GM04503 (cell line): ENCODE data around the gene ZNF425.
"Not testable (repeated sequence)": the region's sequence is repeated elsewhere in the genome, so short reads cannot be mapped to it uniquely, and the experiment has no call there.

ENCODE experiments used
- DNase-seq: peaks from one replicate; pipeline ENCODE4 v3.0.0-alpha.2; 2012; ENCODE audit warnings: low read depth

The ZNF425 gene

DNA sequence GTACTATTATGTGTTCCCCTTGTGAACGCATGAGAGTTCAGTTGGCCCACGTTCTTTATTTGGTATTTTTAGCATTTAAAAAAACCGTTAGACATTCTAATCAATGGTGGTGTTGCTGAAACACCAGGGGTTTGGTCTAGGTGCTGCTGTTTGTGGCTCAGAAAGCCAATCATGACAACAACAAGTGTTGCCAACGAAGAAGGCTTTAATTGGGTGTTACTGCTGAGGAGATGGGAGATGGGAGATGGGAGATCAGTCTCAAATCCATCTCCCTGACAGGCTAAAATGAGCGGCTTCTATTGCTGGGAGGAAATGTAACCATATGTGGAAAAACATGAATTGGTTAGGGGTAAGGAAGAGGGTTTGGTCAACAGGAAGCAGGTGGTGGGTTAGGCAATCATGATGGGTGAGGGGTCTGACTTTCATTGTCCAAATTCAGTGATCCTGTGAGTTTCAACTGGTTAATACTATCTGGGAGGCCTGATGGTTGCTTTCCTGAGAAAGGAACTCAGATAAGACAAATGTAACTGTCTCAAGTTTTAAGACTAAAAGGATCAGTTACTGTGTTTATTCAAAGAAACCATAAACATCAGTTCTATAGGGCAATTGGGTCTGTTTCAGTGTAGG, 4.6 kb upstream of the ZNF425 start:
- no peak for DNase-seq

DNA sequence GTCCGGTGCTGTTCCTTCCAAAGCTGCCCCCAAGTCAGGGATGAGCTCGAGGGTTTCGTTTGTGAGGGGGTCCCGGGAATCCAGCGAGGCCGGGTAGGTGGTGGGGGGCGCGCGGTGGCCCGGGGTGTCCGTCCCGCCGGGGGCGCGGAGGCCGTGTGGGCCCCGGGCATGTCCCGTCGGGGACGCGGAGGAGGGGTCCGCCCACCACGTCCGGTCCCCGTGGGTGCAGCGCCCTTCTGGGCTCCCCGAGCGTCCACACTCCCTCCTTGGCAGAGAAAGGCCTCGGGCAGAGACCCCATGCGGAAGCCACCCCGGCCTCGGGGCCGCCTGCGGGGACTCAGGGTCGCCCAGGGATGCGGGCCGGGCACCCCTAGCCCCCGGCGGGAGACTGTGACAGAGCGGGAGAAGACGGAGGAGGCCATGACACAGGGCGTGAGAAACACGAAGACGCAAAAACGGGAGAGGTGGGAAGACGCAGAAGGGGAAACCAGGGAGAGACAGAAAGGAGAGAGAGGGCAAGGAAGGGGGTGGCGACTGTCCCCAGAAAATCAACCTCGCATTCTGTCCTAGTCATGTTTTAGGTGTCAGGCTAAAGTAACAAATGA, 640 bp upstream of the ZNF425 start:
- no peak for DNase-seq

- DNase-seq = no peak
Measured at GRCh38 chr7:149125189-149125862, 798 bp downstream of the ZNF425 start.

GRCh38 chr7:149109969-149110368, 16.2 kb downstream of the ZNF425 start:
- no peak for DNase-seq

- no peak for DNase-seq
Measured at GRCh38 chr7:149104749-149105148, 21.4 kb downstream of the ZNF425 start.

DNA sequence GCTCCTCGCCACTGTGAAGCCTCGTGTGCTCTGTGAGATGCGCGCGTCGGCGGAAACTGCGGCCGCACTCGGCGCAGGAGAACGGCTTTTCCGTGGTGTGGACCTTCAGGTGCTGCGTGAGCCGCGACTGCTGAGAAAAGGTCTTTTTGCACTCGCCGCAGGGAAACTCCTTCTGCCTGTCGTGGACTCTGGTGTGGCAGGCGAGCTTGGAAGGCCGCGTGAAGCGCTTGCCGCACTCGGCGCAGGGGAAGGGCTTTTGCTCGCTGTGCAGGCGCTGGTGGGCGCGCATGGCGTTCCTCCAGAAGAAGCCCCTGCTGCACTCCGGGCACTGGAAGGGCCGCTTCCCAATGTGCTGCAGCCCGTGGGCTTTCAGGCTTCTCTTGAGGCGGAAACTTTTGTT, 21.9 kb downstream of the ZNF425 start:
- no peak for DNase-seq

- DNase-seq = no peak
Measured at GRCh38 chr7:149103424-149103823, 22.7 kb downstream of the ZNF425 start.

DNA sequence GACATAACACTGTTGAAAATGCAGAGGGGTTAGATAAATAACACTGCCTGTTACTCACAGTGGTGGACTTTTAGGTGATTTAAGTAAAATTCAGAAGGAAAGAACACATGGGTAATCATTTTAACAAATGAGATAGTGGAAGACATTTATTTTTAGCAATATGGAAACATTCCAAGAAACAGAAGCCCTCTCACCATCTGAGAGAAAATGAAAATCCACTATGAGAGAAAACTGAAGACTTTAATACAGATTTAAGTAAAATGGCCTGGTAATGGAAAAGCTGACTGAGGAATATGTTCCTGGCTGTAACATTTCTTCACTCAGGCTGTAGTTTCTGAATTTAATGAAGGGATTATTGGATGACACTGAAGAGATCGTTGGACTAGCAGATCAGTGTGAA, 23.5 kb downstream of the ZNF425 start:
- DNase-seq = no peak

DNA sequence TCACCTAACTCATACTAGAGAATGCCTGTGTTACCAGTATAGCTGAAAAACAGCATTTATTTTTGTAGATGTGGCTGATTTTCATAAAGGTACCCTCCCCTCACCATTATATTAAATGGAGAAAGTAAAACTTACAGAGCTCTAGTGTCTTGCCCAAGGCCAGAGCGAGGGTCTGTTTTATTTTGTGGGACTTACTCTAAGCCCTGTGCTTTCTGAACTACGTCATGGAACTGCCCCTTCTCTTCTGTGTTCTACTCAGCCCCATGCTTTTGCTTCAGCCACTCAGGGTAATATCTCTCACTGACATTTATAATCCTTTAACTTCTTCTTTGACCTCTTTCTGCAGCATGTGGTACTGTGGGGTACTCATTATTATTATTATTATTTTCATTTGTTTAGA, 25.3 kb downstream of the ZNF425 start:
- no peak for DNase-seq

- DNase-seq = no peak
Measured at GRCh38 chr7:149099058-149099457, 27.1 kb downstream of the ZNF425 start.

DNA sequence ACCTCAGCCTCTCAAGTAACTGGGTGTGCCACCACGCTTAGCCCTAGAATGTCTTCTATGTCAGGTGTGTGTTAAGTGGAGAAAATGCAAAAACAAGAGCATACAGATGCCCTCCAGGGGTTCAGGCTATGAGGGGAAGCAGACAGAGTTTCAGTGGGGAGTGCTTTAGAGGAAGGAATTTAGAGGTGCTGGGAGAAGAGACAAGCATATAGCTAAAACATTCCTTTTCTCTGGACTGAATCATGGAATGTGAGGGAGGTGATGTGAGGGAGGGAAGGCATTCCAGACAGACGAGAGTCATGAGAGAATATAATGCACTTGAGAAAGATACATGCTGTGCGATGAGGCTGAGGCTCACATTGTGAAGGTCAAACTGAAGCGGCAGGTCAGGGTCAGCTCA, 29.0 kb downstream of the ZNF425 start:
- no peak for DNase-seq

DNA sequence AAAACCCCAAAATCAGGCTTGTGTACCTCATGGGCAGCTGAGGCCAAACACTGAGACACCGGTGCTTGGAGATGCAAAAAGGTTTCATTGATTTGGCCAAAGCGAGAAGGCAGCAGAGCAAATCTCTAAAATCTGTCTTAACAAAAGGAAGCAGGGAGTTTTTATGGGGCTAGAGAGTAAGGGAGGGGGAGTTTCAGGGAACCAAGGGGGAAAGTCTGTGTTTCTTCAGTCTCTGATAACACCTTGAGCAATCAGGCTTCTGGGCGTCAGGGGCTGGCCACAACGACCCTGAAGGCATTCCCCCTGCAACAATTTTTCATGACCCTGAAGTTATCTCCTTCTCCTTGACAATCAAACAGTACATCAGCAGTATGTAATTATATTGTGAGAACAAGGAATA, 32.9 kb downstream of the ZNF425 start:
- no peak for DNase-seq

GRCh38 chr7:149092244-149092643, 33.9 kb downstream of the ZNF425 start:
- DNase-seq = not testable (repeated sequence)

DNA sequence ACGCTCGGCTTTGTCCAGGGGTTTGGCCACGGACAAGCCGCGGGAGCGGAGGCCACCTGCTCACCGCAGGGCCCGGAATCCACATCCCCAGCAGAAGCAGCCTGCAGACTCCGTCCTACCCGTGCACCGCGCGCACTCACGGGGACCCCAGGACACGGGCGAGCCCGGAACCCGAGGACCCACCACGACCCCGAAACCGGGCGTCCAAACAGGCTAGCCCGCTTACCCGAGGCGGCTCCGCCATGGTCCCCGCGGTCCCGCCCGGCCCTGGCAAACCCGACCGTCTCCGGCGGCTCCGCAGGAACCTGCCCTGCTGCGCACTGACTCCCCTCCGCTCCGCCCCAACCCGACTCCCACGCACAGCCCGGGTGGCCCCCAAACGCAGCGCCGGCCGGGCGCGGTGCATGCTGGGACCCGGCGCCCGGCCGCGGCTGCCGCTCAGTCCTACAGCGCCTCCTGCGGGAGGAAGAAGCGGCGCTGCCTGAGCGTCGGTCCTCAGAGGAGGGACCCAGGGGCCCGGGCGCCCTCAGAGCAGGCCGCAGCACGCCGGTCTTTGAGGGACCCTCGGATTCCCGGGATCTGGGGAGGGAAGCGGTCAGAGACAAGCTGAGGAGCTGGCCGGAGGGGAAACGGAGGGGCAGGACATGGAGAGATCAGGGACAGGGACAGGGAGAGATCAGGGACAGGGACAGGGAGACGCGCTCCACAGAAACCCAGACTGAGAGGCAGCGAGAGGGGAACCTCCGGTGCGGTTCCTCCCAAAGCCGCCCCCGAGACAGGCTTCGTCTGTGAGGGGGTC, 35.5 kb downstream of the ZNF425 start, which contains the start of gene ZNF786:
Gene ZNF786 (minus strand): TSS at position 322 of the 799 bp plus-strand sequence. CDS start 78 bp downstream, at position 244.
- DNase-seq = peak; percentile 42

- DNase-seq = no peak
Measured at GRCh38 chr7:149087376-149087775, 38.7 kb downstream of the ZNF425 start.

DNA sequence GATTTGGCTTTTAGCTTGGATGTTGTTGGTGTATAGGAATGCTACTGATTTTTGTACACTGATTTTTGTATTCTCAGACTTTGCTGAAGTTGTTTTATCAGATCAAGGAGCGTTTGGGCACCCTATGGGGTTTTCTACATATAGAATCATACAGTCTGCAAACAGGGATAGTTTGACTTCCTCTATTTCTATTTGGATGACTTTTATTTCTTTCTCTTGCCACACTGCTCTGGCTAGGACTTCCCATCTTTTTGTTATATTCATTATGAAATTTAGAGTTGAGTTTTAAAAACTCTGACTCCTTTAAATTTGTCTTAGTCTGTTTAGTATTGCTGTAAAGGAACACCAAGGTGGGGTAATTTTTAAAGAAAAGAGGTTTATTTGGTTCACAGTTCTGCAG, 40.3 kb downstream of the ZNF425 start:
- DNase-seq = no peak

GRCh38 chr7:149084407-149084806, 41.7 kb downstream of the ZNF425 start:
- no peak for DNase-seq

DNA sequence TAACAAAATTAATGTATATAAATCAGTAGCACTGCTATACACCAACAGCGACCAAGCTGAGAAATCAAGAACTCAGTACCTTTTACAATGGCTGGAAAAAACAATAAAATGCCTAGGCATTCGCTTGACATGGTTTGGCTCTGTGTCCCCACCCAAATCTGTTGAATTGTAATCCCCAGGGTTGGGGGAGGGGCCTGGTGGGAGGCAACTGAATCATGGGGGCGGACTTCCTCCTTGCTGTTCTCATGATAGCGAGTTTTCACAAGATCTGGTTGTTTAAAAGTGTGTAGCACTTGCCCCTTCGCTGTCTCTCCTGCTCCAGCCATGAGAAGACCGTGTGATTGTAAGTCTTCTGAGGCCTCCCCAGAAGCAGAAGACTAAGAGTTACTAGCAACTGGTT, 44.2 kb downstream of the ZNF425 start:
- no peak for DNase-seq

DNA sequence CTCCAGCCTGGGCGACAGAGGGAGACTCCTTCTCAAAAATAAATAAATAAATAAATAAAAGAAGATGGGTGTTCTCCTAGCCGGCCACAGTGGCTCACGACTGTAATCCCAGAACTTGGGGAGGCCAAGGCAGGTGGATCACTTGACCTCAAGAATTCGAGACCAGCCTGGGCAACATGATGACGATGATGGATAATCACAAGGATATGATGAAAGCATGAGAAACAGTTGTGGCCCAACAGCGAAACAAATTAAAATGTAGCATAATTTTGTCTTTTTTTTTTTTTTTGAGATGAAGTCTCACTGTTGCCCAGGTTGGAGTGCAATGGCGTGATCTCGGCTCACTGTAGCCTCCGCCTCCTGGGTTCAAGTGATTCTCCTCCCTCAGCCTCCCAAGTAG, 48.5 kb downstream of the ZNF425 start:
- DNase-seq = no peak

DNA sequence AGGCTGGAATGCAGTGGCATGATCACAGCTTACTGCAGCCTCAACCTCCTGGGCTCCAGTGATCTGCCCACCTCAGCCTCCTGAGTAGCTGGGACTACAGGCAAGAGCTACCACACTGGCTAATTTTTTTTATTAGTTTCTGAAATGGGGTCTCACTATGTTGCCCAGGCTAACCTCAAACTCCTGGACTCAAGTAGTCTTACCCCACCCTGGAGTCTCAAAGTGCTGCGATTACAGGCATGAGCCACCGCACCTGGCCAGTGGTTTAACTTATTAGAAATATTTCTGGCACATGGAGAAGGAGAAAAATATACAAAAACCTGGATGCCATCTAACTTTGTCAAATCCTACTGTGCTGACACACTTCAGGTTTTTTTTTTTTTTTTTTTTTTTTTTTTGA, 50.8 kb downstream of the ZNF425 start:
- DNase-seq = no peak

DNA sequence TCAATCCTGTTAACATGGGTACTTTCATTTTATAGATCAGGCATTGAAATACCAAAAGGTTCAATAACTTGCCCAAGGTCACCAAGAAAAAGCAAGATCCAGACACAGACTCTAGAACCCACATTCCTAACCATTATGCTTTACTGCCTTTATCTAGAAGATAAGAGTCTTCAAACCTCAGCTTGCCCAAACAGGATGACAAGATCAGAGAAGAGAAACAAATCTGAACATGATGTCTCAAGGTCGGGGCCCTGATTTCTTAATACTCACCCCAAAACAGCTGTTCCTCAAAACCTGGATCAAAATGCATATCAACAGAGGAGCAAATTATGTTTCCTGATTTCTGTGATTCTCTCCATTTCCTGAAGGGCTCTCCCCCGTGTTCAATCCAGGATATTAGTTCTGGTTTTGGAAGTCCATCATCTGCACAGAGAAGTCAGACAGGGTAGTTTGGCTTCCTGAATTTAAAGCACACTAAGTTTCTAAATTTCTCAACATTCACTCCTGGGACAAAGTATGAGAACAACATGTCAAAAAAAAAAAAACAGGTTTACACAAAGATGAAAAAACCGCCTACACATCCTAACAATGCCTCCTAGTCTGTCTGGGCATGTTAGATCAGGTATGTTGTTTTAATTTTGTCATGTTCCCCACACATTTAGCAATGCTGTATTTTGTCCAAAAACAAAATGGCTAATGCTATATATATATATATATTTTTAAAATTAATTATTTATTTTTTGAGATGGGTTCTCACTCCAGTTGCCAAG, 51.8 kb downstream of the ZNF425 start:
- no peak for DNase-seq

DNA sequence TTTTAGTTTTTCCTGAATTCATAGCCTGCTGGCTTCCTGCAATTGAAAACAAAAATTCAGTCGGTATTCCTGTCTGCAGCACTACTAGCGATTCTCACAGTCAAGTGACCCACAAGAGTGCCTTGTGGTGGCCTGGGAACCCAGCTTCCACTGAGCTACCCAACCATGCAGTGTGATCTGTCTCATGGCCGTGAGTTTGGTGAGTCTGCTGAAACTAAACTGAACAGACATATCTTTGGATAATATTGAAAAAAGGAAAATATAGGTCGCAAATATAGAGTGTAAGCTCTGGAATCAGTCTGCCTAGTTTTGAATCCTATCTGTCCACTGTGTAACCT, 53.7 kb downstream of the ZNF425 start:
- no peak for DNase-seq
